GM18867 (cell line): ENCODE measurements around the gene GATAD2B.
A peak's percentile ranks its signal among the peaks of the same experiment; 100 is the strongest.

Experiments used
- ATAC-seq: cut with Tn5 transposase; IDR thresholded peaks from one replicate; pipeline ENCODE4 v1.9.1; 2021; ENCODE audit warnings: mild to moderate bottlenecking, moderate library complexity; ENCODE audit not compliant: unreplicated experiment

Gene GATAD2B

DNA sequence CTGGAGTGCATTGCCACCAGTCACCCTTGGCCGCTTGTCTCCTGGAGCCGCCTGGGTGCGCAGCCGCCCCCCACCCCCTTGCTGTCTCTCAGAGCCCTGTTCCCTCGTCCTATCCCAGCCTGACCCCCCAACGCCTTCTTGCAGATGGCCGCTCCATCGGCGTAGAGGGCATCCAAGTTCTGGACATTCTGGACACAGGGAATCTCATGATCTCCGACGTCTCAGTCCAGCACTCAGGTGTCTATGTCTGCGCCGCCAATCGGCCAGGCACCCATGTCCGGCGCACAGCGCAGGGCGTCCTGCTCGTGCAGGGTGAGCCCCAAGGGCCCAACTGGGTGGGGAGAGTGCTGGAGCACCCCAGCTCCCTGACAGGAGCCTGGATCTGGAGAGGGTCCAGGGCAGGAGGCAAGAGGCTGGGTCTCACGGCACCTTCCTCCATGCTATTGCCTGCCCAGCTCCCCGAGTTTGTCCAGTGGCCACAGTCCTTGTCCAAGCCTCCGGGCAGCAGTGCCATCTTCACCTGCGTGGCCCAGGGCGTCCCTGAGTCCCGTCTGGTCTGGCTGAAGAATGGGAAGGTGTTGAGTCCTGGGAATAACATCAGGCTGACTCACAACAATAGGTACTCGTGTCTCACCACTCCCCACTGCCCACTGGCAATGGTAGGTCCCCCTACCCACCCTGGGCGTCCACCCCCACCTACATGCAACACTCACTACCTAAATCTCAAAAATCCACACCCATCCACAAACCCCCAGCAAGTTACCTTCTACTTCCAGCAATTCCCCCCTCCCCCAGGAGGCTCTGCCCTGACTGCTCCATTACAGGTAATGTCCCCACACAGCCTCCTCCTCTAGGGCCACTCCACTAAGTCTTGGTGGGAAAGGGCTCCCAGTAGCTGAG is 123.0 kb downstream of the GATAD2B start:
- ATAC-seq: no peak

DNA sequence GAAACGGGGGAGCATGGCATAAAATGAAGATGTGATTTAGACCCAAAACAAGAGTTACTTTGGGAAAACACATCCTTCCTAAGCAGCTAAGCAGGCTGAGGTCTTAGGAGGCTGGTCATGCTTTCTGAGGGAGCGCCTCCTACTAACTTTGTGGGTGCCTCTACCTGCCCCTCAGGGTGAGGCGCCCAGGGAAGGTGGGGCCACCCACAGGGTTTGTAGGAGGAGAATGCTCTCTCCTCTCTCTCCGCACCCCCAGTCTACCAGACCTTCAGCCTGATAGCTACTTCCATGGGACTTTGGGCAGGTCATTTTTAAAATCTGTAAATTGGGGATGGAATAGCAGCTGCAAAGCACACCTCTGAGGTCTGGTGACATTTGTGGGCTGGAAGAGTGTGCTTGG is 123.8 kb downstream of the GATAD2B start:
- no peak for ATAC-seq

DNA sequence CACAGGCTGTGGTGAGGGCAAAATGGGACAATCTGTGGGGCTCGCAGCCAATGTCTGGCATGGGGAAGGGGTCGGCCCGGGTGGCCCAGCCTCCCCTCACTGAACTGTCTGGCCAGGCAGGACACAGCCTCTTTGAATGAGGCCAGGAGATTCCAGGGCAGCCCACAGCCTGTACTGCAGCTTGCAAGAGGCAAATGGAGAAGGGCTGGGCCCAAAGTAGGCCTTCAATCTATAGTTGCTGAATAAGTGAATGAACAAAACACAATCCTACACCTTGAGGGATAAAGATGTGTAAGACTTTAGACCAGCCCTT is 124.3 kb downstream of the GATAD2B start:
- no peak for ATAC-seq

DNA sequence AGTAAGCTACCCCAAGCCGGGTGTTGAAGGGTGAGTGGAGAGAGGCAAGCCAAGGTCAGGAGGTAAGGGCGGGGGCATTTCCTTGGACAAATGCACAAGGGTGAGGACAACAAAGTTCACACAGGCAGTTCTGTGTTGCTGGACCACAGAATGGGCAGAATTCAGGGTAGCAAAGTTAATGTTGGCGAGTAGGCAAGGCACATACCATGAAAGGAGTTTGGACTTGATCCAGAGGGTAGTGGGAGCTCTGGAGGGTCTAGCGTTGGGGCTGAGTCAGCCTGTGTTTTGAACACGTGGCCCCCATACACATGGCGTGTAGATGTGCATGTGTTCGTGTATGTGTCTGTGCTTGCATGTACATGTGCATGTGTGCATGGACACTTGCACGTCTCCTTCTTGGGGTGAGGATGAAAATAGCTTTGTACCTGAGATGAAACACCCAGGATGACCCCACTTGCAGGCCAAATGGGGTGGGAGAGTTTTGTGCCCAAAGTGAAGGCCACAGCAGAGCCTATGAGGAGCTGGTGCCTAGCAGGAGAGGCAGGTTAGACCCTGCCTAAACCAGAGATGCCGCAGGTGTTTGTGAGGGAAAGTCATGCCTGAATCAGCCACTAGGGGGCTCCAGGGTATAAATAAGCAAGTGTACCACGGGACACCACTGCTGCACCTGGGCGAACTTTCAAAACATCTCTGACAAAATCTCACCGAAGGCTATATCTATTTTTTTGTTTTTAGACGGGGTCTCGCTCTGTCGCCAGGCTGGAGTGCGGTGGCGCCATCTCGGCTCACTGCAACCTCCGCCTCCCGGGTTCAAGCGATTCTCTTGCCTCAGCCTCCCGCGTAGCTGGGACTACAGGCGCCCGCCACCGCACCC is 125.7 kb downstream of the GATAD2B start:
- peak; percentile 60 for ATAC-seq

DNA sequence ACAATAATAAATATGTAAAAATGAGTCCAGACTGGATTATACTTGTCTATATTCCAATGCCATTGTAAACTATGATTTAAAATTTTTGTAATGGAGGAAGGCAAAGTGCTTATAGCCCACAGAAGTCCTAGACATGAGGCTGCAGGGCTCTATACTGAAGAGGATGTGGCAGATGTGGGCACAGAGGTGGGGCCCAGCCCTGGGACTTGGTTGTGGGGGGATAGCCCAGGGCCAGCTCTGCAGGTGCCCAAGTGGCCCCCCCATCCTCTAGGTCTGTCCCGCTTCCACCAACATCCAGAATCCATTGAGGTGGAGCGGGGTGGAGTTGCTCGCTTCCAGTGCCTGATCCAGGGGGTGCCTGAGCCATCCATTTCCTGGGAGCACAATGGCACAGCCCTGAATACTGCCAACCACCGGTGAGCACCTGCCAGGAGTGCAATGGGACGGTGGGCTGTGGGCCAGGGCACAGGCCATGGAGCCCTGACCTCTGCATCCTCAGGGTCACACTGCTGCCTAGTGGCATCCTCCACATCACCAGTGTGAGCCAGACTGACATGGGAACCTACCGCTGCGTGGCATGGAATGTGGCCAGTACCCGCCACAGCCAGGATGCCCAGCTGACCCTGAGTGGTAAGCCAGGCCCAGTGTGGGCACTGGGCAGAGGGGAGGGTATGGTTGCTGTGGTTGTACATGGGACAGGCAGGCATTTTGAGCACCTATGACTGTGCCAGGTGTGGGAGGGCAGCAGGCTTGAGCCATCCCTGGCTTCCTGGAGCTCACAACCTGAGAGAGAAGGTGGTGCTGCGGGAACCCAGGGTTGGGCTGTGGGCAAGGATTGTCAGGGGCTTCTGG is 126.6 kb downstream of the GATAD2B start:
- ATAC-seq: no peak

DNA sequence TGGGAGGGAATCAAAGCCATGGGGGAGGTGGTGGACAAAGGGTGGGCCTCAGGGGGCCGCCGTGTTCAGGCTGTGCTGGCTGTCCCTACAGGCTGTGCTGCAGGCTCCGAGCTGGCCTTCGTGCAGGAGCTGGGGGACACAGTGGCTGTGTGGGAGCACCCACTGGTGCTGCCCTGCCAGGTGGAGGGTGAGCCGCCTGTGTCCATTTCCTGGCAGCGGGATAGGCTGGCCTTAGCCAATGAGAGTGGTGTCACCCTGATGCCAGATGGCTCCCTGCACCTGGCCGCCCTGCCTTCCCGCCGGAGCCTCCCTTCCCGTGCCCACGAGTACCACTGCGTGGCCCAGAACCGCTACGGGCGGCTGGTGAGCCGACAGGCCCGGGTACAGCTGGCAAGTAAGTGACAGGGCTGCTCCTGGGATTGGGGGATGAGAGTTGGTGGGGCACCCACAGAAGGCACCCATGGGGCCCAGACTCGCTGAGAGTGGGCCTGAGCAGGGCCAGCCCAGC is 127.4 kb downstream of the GATAD2B start:
- no peak for ATAC-seq

DNA sequence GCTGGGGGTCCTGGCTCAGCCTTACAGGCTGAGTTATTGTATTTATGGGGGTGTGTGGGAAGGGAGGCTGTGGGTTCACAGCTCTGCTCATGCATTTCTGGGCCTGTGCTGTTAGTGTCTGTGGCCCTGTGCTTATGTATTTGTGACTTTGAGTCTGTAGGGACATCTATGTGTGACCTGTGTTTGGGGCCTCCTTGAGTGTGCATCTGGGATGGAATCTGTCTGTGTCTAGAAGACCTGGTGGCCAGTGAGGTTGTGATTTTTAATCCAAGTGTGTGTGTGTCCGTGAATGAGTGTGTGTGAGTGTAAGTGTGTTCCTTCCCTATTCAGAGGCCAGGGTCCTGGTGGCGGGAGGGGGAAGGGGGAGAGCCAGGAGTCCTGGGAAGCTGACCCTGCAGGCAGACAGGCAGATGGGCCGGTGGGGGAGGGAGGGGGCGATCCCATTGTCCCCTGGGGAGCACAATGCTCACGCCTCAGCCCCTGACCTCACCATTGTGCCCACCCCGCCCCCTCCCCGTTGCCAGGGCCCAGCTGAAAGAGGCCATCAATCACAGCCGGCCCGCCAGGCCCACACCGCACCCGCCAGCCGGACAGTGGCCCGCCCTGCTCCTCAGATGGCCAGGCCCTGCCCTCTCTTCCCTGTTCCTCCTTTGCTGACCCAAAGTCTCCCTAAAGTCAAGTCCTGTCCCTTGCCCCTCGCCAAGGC is 128.0 kb downstream of the GATAD2B start:
- ATAC-seq: no peak

DNA sequence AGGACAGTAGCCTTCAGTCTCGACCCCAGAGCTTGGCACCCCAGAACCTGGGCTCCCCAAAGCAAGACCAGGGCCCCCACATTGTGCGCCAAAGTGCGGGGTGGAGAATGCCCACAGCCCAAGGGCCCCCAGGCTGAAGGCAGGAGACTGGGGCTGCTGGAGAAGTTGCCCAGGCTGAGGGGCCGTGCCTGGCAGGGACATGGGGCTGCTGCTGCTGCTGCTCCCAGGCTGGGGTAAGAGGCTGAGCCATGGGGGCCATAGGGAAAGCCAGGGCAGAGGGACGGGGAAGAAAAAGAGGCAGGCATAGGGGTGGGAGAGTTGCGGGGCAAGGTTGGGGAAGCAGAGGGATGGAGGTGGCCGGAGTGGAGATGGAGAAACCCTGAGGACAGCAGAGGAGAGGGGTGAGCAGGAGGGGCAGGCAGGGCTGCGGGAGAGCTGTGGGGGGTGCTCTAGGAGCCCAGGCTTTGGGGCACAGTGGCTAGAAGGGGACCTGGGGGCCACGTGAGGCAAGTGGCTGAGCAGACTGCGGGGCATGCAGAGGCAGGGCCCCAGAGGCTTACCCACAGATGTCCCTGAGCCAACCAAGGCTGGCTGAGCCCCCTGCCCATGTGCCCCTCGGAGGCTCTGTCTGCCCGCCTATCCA is 128.7 kb downstream of the GATAD2B start:
- no peak for ATAC-seq

DNA sequence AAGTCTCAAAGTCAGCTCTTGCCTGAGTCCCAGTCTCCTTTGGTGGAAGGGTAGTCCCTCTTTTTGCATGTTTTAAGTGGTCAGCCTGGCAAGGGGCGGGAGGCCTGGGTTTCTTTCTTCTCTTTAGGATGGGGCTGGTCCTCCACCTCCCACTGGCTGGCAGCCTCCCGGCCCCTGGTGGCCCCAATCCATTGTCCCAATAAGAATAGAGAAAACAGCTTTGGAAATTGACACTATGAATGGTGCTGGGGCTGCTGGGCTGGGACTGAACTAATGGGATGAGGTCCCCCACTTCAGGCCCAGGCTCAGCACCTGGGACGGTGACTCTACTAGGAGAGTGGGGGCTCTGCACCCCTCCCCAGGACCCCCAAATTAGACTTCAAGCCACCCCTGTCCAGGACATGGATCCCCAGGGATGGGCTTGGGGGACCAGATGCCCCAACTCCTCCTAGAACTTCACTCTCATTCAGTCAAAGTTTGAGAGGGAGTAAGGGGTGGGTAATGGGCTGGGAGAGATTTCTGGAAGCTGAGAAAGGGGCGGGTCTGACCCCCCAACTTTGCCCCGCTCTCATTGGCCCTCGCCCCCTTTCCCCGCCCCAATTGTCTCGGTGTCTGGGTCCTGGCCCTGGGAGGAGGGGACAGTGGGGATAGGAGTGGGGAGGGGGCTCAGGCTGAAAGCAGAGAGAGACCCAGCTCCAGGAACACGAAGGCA is 129.4 kb downstream of the GATAD2B start:
- ATAC-seq: no peak

DNA sequence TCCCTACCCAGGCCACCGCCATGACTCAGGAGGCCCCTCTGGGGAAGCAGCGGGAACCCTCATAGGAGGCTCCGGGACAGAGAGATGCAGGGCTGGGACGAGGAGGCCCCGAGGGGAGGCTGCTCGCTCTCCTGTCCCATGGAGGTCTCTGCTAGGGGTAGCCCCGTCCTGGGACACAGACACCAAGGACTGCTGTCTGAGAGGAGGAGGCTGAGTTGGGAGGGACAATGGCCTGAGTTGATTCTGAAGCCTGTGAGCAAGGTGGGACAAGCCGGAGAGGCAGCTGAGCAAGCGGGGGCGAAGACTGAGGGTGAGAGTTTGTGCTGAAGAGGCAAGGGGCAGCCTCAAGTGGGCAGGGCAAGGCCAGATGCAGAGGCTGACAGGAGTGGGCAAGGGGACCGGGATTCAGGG is 130.1 kb downstream of the GATAD2B start:
- ATAC-seq: no peak

DNA sequence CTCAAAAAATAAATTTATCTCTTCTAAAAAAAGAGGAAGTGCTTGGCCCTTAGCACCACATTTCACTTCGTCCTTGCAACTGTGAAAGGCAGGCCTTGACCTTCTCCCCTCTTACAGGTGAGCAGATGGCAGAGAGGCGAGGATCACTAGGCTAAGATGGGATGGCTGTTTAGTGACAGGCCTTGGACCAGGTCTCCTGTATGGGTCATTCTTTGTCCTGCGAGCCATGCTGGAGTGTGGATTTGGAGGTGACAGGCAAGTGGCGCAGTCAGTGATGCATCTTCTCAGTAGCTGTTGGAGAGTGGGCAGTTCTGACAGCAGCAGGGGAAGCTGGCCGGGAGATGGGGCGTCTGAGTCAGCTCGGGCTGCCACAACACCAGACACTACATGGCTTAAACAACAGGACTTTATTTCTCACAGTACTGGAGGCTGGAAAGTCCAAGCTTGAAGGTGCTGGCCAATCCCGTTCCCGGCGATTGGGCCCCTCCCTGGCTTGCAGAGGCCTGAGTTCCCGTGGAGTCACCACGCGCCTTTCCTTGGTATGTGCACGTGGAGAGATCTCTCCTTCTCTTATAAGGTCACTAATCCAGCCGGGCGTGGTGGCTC is 131.0 kb downstream of the GATAD2B start:
- peak; percentile 18 for ATAC-seq

DNA sequence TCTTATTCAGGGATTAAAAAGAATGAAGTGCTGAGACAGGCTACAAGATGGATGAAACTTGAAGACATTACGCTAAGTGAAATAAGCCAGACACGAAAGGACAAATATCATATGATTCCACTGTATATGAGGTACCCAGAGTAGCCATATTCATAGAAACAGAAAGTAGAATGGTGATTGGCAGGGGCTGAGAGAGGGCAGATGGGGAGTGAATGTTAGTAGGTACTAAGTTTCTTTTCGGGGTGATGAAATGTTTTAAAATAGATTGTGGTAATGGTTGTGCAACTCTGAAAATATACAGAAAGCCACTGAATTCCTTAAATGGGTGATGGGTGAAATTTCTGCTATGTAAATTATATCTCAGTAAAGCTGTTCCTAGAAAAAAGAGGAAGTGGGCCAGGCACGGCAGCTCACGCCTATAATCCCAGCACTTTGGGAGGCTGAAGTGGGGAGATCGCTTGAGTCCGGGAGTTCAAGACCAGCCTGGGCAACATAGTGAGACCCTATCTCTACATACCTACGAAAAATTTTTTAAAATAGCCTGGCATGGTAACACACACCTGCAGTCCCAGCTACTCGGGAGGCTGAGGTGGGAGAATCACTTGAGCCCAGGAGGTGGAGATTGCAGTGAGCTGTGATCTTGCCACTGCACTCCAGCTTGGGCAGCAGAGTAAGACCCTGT is 131.7 kb downstream of the GATAD2B start:
- ATAC-seq: peak; percentile 84

DNA sequence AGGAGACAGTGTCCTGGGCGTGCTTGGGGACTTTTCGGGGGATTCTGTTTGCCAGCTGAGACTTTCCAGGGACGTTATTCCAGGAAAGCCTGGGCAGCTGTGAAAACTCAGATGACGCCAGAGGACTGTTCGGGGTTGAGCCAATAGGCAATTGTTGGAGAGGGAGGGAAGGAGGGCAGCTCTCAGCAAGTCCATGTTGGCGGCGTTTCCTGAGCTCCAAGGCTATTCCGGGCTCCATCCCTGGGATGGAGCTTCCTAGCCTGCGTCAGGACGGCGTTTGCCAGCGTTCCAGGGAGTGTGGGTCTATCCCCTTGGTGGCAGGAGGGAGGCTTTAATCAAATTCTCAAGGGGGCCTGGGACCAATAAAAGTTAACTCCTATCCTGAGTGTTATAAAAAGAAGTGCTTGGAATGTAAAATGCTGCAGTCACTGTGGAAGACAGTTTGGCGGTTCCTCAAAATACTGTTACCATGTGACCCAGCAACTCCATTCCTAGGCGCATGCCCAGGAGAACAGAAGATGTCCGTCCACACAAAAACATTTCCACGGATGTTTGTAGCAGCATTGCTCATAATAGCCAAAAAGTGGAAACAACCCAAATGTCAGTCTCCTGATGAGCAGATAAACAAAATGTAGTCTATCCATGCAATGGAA is 132.3 kb downstream of the GATAD2B start:
- ATAC-seq: no peak

DNA sequence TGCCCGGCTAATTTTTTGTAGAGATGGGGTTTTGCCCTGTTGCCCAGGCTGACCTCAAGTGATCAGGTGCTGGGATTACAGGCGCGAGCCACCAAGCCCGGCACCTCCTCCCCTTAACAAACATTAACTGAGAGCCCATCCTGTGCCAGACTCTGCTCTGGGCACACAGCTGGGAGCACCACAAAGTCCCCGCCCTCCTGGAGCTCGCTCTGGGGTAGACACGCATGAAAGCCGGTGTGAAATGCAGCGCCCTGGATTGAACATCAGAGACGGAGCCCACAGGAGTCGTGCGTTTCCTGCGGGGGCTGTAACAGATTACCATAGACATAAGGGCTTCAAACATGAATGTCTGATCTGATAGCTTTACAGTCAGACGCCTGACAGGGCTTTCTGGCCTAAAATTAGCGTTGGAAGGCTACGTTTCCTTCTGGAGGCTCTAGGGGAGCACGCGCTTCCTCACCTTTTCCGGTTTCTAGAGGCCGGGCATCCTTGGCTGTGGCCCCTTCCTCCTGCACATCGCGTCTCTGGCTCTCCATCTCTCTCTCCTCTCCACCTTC is 133.2 kb downstream of the GATAD2B start:
- ATAC-seq: no peak

DNA sequence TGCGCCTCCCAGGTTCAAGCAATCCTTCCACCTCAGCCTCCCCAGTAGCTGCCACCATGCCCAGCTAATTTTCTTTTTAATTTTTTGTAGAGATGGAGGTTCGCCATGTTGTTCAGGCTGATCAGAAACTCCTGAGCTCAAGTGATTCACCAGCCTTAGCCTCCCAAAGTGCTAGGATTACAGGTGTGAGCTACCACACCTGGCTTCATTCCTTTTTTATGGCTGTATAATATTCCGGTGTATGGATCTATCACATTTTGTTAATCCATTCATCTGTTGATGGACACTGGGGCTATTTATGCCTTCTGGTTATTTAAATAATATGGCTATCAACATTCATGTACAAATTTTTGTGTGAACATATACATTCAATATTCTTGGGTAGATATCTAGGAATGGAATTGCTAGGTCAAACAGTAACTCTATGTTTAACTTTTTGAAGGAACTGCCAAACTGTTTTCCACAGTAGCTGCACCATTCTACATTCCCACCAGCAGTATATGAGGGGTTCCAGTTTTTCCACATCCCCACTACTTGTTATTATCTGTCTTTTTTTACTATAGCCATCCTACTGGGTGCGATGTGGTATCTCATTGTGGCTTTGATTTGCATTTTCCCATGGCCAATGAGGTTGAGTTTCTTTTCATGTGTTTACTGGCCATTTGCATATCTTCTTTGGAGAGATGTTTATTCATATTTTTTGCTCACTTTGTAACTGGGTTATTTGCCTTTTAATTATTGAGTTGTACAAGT is 136.6 kb downstream of the GATAD2B start:
- ATAC-seq: no peak
